GM18517 (cell line): ENCODE data around the gene USP53.
"Not testable (repeated sequence)": the region's sequence is repeated elsewhere in the genome, so short reads cannot be mapped to it uniquely, and the experiment has no call there.

ENCODE experiments used
- ATAC-seq: cut with Tn5 transposase; IDR thresholded peaks from one replicate; pipeline ENCODE4 v1.9.1; 2021; ENCODE audit warnings: mild to moderate bottlenecking, moderate library complexity; ENCODE audit not compliant: unreplicated experiment

The USP53 gene

GRCh38 chr4:119266153-119266552 is 53.6 kb downstream of the USP53 start:
- no peak for ATAC-seq

GRCh38 chr4:119268466-119268865 is 56.0 kb downstream of the USP53 start:
- ATAC-seq = no peak

- no peak for ATAC-seq
Observed at GRCh38 chr4:119271361-119272085, 59.0 kb downstream of the USP53 start.

- ATAC-seq = not testable (repeated sequence)
Observed at GRCh38 chr4:119279541-119279940, 67.0 kb downstream of the USP53 start.

- not testable (repeated sequence) for ATAC-seq
Observed at GRCh38 chr4:119279945-119280344, 67.4 kb downstream of the USP53 start.

- no peak for ATAC-seq
Observed at GRCh38 chr4:119281393-119281792, 68.9 kb downstream of the USP53 start.

GRCh38 chr4:119284876-119285780 is 72.6 kb downstream of the USP53 start:
- ATAC-seq = peak; percentile 84

GRCh38 chr4:119286377-119287002 is 74.0 kb downstream of the USP53 start:
- no peak for ATAC-seq

GRCh38 chr4:119289313-119289712 is 76.8 kb downstream of the USP53 start:
- no peak for ATAC-seq

GRCh38 chr4:119290598-119290997 is 78.1 kb downstream of the USP53 start:
- no peak for ATAC-seq

- no peak for ATAC-seq
Observed at GRCh38 chr4:119296356-119296755, 83.8 kb downstream of the USP53 start.

GRCh38 chr4:119297795-119298194 is 85.3 kb downstream of the USP53 start:
- no peak for ATAC-seq

GRCh38 chr4:119299260-119299671 is 86.8 kb downstream of the USP53 start:
- peak; percentile 1 for ATAC-seq

GRCh38 chr4:119299741-119300100 is 87.2 kb downstream of the USP53 start:
- peak; percentile 73 for ATAC-seq

- peak; percentile 92 for ATAC-seq
Observed at GRCh38 chr4:119300101-119300978, 87.8 kb downstream of the USP53 start.

GRCh38 chr4:119302073-119302832 is 89.7 kb downstream of the USP53 start:
- ATAC-seq = no peak

- ATAC-seq = no peak
Observed at GRCh38 chr4:119303587-119304305, 91.2 kb downstream of the USP53 start.

GRCh38 chr4:119304431-119304830 is 91.9 kb downstream of the USP53 start:
- no peak for ATAC-seq

- no peak for ATAC-seq
Observed at GRCh38 chr4:119307606-119308005, 95.1 kb downstream of the USP53 start.
